ENCODE data around the gene RNPS1.
"Not testable (repeated sequence)": the region's sequence is repeated elsewhere in the genome, so short reads cannot be mapped to it uniquely, and the experiment has no call there.

The RNPS1 gene

DNA sequence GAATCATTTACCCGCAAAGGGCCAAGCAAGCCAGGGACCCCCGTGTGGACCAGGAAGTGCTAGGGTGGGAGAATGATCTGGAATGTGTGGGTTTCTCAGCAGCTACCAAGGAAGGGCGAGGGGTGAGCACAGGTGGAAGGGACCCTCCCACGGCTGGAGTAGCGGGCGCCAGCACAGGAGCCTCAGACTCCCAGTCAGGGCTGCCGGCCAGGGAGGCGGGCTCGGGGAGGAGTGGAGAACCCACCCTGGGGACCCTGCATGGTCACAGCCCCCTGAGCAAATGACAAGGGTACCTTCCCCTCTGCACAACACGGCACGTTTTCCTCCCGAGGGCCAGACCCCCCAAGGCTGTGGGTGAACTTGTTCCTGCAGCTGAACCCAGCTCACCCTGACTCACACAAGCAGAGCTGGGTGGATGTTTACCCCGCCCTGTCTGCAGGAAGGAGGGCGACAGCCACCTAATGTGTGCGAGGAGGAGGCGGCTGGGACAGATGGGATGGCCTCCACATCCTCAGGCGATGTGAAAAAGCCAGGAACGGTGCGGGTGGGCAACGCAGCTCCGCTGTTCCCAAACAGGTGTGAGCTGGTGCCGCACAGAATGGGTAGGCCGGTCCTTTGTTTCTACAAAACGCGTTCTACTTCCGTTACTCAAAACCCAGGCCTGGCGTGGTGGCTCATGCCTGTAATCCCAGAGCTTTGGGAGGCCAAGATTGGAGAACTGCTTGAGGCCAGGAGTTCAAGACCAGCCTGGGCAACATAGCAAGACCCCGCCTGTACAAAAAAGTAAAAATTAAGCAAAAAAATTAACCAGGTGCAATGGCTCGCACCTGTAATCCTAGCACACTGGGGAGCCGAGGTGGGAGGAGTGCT lies 22.8 kb downstream of the RNPS1 start:
- no peaks in the 10 kb centered on the region for H3K27me3 ChIP-seq (ENCODE audit: insufficient read depth, low read depth, severe bottlenecking)
- H3K27ac ChIP-seq: peak overlapping the region; percentile 28
- TF ChIP-seq, protein P1, sequence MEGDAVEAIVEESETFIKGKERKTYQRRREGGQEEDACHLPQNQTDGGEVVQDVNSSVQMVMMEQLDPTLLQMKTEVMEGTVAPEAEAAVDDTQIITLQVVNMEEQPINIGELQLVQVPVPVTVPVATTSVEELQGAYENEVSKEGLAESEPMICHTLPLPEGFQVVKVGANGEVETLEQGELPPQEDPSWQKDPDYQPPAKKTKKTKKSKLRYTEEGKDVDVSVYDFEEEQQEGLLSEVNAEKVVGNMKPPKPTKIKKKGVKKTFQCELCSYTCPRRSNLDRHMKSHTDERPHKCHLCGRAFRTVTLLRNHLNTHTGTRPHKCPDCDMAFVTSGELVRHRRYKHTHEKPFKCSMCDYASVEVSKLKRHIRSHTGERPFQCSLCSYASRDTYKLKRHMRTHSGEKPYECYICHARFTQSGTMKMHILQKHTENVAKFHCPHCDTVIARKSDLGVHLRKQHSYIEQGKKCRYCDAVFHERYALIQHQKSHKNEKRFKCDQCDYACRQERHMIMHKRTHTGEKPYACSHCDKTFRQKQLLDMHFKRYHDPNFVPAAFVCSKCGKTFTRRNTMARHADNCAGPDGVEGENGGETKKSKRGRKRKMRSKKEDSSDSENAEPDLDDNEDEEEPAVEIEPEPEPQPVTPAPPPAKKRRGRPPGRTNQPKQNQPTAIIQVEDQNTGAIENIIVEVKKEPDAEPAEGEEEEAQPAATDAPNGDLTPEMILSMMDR (IDR thresholded peaks at IDR 0.05; ENCODE audit: low read depth, low read length): no peak
- DNase-seq: no peak
- no peak overlapping the region for H3K4me3 ChIP-seq (ENCODE audit: low read depth, low read length)
- H3K9me3 ChIP-seq (ENCODE audit: severe bottlenecking): no peaks in the 10 kb centered on the region
- peaks cover 87% of the 10 kb centered on the region for H3K36me3 ChIP-seq

DNA sequence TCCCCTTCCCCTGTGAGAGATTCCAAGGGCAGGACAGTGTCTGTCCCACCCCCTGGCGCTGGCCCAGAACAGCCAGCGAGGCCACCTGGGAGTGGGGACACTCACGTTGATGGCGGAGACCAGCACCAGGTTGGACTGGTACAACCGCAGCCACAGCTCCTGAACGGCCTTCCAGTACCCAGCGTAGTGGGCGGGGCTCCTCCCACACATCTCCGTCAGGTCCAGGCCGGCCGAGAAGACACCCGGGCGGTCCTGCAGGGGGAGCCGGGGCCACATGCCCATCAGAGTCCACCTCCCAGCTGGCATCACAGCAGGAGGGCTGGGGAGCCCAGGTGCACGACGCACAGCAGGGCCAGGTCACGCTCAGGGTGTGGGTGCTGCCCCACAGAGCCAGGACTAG lies 23.6 kb downstream of the RNPS1 start:
- H3K27ac ChIP-seq: peak overlapping the region; percentile 28
- DNase-seq: peak; percentile 65
- no peaks in the 10 kb centered on the region for H3K9me3 ChIP-seq (ENCODE audit: severe bottlenecking)
- H3K36me3 ChIP-seq: peaks cover 93% of the 10 kb centered on the region
- H3K4me3 ChIP-seq (ENCODE audit: low read depth, low read length): no peak overlapping the region
- H3K27me3 ChIP-seq (ENCODE audit: insufficient read depth, low read depth, severe bottlenecking): no peaks in the 10 kb centered on the region
- TF ChIP-seq, protein P1 (IDR thresholded peaks at IDR 0.05; ENCODE audit: low read depth, low read length): peak; percentile 39; the same call in 1 of the 2 replicates

DNA sequence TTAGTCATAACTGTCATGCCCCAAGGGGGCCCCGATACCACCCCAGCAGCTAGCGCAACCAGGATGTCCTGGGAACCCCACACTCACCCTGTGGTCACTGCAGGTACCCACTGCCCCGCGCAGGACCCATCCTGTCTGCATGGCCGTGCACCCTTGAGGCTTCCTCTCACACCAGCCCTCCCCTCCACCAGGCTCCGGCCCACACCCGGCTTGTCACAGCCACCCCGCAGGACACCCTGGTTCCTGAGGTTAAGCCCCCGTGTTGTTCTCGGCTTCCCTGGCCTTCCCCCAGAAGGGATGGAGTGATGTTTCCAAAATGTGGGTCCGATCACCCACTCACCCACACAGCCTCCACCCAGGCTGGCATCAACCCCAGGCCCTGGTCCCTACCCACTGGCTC lies 24.1 kb downstream of the RNPS1 start:
- H3K9me3 ChIP-seq (ENCODE audit: severe bottlenecking): no peaks in the 10 kb centered on the region
- DNase-seq: no peak
- H3K4me3 ChIP-seq (ENCODE audit: low read depth, low read length): no peak overlapping the region
- TF ChIP-seq, protein P1 (IDR thresholded peaks at IDR 0.05; ENCODE audit: low read depth, low read length): no peak
- no peak overlapping the region for H3K27ac ChIP-seq
- H3K27me3 ChIP-seq (ENCODE audit: insufficient read depth, low read depth, severe bottlenecking): no peaks in the 10 kb centered on the region
- H3K36me3 ChIP-seq: peaks cover 91% of the 10 kb centered on the region

DNA sequence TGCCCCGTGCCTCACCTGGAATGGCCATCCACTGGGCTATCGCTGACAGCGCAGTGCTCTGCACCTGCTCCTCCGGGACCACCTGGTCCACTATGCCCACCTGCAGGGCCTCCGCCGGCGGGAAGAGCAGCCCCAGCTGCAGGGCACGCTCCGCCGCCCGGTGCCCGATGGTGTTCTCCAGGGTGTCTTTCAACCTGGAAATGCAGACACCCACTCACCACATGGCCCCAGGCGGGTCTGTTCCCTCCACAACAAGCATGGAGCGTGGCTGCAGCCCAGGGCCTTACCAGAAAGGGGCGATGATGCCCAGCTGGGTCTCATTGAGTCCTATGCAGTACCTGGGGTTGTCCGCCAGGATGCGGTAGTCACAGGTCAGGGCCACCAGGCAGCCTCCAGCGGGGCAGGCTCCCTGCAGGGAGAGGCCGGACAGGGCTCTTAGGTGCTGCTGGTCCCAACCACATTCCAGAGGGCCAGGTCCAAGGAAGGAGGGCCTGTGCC lies 24.8 kb downstream of the RNPS1 start:
- Histone ChIP-seq H3K27ac (no peak overlapping the region), H3K36me3 (peaks cover 93% of the 10 kb centered on the region), H3K4me3 (ENCODE audit: low read depth, low read length) (no peak overlapping the region), H3K27me3 (ENCODE audit: insufficient read depth, low read depth, severe bottlenecking) (no peaks in the 10 kb centered on the region), H3K9me3 (ENCODE audit: severe bottlenecking) (no peaks in the 10 kb centered on the region)
- TF ChIP-seq, protein P1 (IDR thresholded peaks at IDR 0.05; ENCODE audit: low read depth, low read length): peak; percentile 31; the same call in 1 of the 2 replicates
- DNase-seq: no peak

DNA sequence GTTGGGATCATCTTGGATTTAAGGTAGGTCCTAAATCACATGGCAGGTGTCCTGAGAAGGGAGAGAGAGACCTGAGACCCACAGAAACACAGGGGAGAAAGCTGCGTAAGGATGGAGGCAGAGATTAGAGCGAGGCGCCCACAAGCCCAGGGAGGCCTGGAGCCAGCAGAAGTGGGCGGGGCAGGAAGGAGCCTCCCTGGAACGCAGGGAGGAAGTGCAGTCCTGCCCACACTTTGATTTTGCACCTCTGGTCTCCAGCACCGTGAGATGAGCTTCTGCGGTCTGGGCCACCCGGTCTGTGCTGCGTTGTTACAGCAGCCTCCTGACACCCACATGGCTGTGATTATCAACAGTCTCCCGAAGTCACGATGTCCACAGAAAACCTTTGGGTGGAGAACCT lies 25.3 kb downstream of the RNPS1 start:
- Histone ChIP-seq H3K27me3 (ENCODE audit: insufficient read depth, low read depth, severe bottlenecking) (no peaks in the 10 kb centered on the region), H3K9me3 (ENCODE audit: severe bottlenecking) (no peaks in the 10 kb centered on the region), H3K36me3 (peaks cover 98% of the 10 kb centered on the region), H3K4me3 (ENCODE audit: low read depth, low read length) (no peak overlapping the region), H3K27ac (peak overlapping the region; percentile 36; the same call in 1 of the 2 replicates)
- DNase-seq: no peak
- TF ChIP-seq, protein P1 (IDR thresholded peaks at IDR 0.05; ENCODE audit: low read depth, low read length): no peak

DNA sequence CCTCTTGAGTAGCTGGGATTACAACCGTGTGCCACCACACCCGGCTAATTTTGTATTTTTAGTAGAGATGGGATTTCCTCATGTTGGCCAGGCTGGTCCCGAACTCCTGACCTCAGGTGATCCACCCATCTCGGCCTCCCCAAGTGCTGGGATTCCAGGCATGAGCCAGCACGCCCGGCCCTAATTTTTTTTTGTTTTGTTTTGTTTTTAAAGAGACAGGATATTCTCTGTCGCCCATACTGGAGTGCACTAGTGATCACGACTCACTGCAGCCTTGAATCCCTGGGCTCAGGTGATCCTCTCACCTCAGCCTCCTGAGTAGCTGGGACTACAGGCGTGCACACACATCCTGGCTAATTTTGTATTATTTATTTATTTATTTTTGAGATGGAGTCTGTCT lies 27.6 kb downstream of the RNPS1 start:
- not testable (repeated sequence) for H3K9me3 ChIP-seq (ENCODE audit: severe bottlenecking); H3K4me3 ChIP-seq (ENCODE audit: low read depth, low read length); H3K27ac ChIP-seq; DNase-seq; H3K27me3 ChIP-seq (ENCODE audit: insufficient read depth, low read depth, severe bottlenecking)
- H3K36me3 ChIP-seq: peaks cover 97% of the 10 kb centered on the region
